GM23338 (cell line): ENCODE results near the gene RASSF6.

ENCODE experiments used
- CTCF ChIP-seq, 2 experiments: fragments of 200-600 bp in 1 of 2; sonication (generic) in 1 of 2; conservative IDR thresholded peaks; 2 replicates each; pipeline versions ENCODE4 v1.5.1 to v1.6.1; 2016 to 2017; ENCODE audit warnings: antibody characterized with exemption in 2 of 2, low read depth in 2 of 2, mild to moderate bottlenecking in 2 of 2, moderate library complexity in 1 of 2
- ETS1 ChIP-seq: IDR thresholded peaks from 2 replicates; pipeline ENCODE4 v1.6.1; 2016; ENCODE audit warnings: antibody characterized with exemption
- EZH2 ChIP-seq: fragments of 200-600 bp; sonication (generic); IDR thresholded peaks from one replicate; pipeline ENCODE4 v1.8.0; 2017; ENCODE audit warnings: antibody characterized with exemption, mild to moderate bottlenecking, low read depth; ENCODE audit not compliant: unreplicated experiment
- POLR2AphosphoS5 ChIP-seq: IDR thresholded peaks from 2 replicates; pipeline ENCODE4 v1.6.1; 2016; ENCODE audit warnings: antibody characterized with exemption, low read depth
- REST ChIP-seq: IDR thresholded peaks from one replicate; pipeline ENCODE4 v1.6.1; 2018; ENCODE audit warnings: antibody characterized with exemption; ENCODE audit not compliant: unreplicated experiment
- ZNF114 ChIP-seq: fragments of 250-450 bp; sonication (Bioruptor Pico); IDR thresholded peaks from 2 replicates; pipeline ENCODE4 v1.5.0; 2020; ENCODE audit warnings: mild to moderate bottlenecking, moderate library complexity

GRCh38 chr4:73646117-73646516 is 25.9 kb upstream of the RASSF6 start:
- TF ChIP-seq REST (no peak), POLR2AphosphoS5 (no peak), CTCF (conservative IDR thresholded peaks at IDR 0.05; ENCODE audit: low read depth in 2 of 2) (no peak), ZNF114 (CRISPR knock-in tag) (no peak), EZH2 (no peak), ETS1 (no peak)
